ENCODE data around the gene DUSP14. TPM values are rescaled to one million over a fixed set of nuclear protein-coding genes. Genes with fewer than 3 reads are reported as not detected.
"Not testable (repeated sequence)": the region's sequence is repeated elsewhere in the genome, so short reads cannot be mapped to it uniquely, and the experiment has no call there.

The DUSP14 gene, protein sequence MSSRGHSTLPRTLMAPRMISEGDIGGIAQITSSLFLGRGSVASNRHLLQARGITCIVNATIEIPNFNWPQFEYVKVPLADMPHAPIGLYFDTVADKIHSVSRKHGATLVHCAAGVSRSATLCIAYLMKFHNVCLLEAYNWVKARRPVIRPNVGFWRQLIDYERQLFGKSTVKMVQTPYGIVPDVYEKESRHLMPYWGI
- total RNA-seq, result 10 to 100 TPM; 18.7 to 32.8 (median 24.6) TPM

- H3K4me3 ChIP-seq, result peak within 1 kb of the TSS; percentile 83 to 90 (median 88)
- peak within 1 kb of the TSS; percentile 97 to 98 for H3K27ac ChIP-seq
- H3K36me3 ChIP-seq, result no peaks in the 10 kb centered on the region
- DNase-seq (ENCODE audit: low spot score in 2 of 2), result peak; percentile 65 to 74
- TF ChIP-seq, protein P1, sequence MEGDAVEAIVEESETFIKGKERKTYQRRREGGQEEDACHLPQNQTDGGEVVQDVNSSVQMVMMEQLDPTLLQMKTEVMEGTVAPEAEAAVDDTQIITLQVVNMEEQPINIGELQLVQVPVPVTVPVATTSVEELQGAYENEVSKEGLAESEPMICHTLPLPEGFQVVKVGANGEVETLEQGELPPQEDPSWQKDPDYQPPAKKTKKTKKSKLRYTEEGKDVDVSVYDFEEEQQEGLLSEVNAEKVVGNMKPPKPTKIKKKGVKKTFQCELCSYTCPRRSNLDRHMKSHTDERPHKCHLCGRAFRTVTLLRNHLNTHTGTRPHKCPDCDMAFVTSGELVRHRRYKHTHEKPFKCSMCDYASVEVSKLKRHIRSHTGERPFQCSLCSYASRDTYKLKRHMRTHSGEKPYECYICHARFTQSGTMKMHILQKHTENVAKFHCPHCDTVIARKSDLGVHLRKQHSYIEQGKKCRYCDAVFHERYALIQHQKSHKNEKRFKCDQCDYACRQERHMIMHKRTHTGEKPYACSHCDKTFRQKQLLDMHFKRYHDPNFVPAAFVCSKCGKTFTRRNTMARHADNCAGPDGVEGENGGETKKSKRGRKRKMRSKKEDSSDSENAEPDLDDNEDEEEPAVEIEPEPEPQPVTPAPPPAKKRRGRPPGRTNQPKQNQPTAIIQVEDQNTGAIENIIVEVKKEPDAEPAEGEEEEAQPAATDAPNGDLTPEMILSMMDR (IDR thresholded peaks at IDR 0.05), result no peak
- peak; percentile 16 for TF ChIP-seq POLR2A (IDR thresholded peaks at IDR 0.05)
- peak in 1 of 3 donors; percentile 81 for TF ChIP-seq POLR2AphosphoS5 (IDR thresholded peaks at IDR 0.05)
- H3K4me1 ChIP-seq, result no peaks in the 10 kb centered on the region
- H3K27me3 ChIP-seq, result no peaks in the 10 kb centered on the region
- intact Hi-C loops (cut with DNase I; ENCODE audit: low total_unique reads), result loop anchor here (5.0 kb wide), 1 partner anchor 77 kb away; no protein-coding TSS in a partner anchor
- H3K9me3 ChIP-seq, result no peaks in the 10 kb centered on the region
Observed at GRCh38 chr17:37489197-37490001, at the start of gene DUSP14. DUSP14 (plus strand) TSS chr17:37489891; CDS start chr17:37512273, 22,382 bp downstream.

GRCh38 chr17:37440424-37440823, 49.3 kb upstream of the DUSP14 start:
- intact Hi-C loops (cut with DNase I; ENCODE audit: low total_unique reads), result no loop called here
- no peak for DNase-seq (ENCODE audit: low spot score in 2 of 2)
- TF ChIP-seq POLR2A (IDR thresholded peaks at IDR 0.05), result no peak
- TF ChIP-seq, protein P1 (IDR thresholded peaks at IDR 0.05), result no peak
- TF ChIP-seq POLR2AphosphoS5 (IDR thresholded peaks at IDR 0.05), result no peak
- no peaks in the 10 kb centered on the region for H3K36me3 ChIP-seq
- no peak overlapping the region for H3K27ac ChIP-seq
- no peak overlapping the region for H3K4me3 ChIP-seq
- H3K27me3 ChIP-seq, result no peaks in the 10 kb centered on the region
- H3K4me1 ChIP-seq, result no peaks in the 10 kb centered on the region
- H3K9me3 ChIP-seq, result no peaks in the 10 kb centered on the region

- H3K4me3 ChIP-seq; H3K27me3 ChIP-seq; H3K27ac ChIP-seq; DNase-seq (ENCODE audit: low spot score in 2 of 2); H3K9me3 ChIP-seq; H3K36me3 ChIP-seq; intact Hi-C loops (cut with DNase I; ENCODE audit: low total_unique reads); H3K4me1 ChIP-seq: not testable (repeated sequence)
Observed at GRCh38 chr17:37441369-37442014, 48.2 kb upstream of the DUSP14 start.

DNA sequence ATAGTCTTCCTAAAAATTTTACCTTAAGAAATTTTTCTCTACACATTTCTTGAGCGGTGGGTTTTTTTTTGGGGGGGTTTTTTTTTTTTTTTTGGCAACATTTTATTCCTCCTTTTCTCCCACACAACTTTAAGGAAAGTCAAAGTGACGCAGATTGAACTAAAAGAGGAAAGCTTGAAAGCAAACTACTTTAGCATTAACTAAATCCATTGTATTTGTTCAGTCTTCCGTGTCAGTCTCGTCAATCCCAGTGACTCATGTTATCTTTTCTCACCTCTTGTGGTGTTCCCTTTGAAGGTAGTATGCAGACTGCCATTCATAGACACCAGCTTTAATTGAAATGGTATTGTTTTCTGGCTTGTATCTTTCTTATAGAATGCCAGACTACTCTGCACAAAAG, 43.7 kb upstream of the DUSP14 start:
- no peak overlapping the region for H3K27ac ChIP-seq
- no peaks in the 10 kb centered on the region for H3K27me3 ChIP-seq
- H3K4me1 ChIP-seq, result peaks cover 0 to 6% of the 10 kb centered on the region in 2 donors
- no peak for DNase-seq (ENCODE audit: low spot score in 2 of 2)
- no peaks in the 10 kb centered on the region for H3K9me3 ChIP-seq
- H3K4me3 ChIP-seq, result no peak overlapping the region
- intact Hi-C loops (cut with DNase I; ENCODE audit: low total_unique reads), result no loop called here
- H3K36me3 ChIP-seq, result no peaks in the 10 kb centered on the region
- TF ChIP-seq, protein P1 (IDR thresholded peaks at IDR 0.05), result no peak
- TF ChIP-seq POLR2AphosphoS5 (IDR thresholded peaks at IDR 0.05) (no peak), POLR2A (IDR thresholded peaks at IDR 0.05) (no peak)

DNA sequence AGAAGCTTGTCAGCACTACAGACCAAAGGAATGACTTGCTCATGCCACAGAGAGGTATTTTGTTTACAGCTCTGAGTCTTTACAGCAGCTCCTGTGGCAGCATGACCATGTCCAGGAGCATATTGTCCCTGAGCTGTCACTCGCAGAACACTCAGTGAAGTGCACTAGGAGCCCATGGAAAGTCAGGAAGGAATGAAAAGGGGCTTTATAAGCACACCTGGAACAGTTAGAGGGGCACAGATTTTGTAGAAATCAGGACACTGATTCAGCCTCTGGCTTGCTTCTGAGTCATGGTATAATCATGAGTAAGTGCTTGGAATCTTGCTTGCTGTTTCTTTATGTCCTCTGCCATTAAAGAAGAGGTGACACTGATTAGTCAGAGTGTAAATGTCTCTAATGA, 42.0 kb upstream of the DUSP14 start:
- Histone ChIP-seq H3K4me3 (no peak overlapping the region), H3K36me3 (no peaks in the 10 kb centered on the region), H3K27ac (no peak overlapping the region), H3K9me3 (no peaks in the 10 kb centered on the region), H3K27me3 (no peaks in the 10 kb centered on the region), H3K4me1 (peaks cover 0 to 6% of the 10 kb centered on the region in 2 donors)
- DNase-seq (ENCODE audit: low spot score in 2 of 2), result no peak
- intact Hi-C loops (cut with DNase I; ENCODE audit: low total_unique reads), result no loop called here
- no peak for TF ChIP-seq POLR2AphosphoS5 (IDR thresholded peaks at IDR 0.05)
- no peak for TF ChIP-seq POLR2A (IDR thresholded peaks at IDR 0.05)
- TF ChIP-seq, protein P1 (IDR thresholded peaks at IDR 0.05), result no peak
